ENCODE results near the gene TCEAL4.

Gene TCEAL4

DNA sequence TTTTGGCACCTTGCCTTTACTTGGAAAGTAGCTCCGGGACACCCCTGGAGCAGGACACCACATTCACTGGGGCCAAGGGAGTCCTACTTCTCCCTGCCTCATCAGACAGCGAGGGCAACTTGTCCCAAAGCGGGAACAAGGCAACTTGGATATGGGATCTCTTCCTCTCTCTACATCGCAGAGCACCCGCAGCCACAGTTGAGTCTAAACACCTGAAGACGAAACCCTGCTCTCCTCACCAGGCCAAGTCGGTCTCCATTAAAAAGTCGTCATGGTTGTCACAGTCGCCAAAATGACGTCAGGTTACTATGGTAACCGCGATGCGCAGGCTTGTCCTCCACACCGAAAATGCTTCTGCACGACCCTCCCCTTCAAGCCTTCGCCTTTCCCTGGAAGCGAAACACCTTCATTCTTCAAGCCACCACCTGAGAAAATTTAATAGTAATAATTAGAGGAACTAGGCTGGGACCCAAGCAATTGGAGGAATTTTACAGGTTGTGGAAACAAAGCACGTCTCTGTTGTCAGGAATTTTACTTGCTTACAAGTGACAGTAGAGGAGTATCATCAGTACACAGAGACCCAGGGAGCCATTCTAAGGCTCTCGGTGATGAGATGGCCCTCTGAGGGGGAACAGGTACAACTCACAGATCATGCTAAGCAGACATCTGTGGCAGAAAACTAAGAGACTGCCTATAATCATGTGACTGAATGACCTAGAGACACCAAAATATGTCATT, 30.5 kb upstream of the TCEAL4 start:
- peaks cover 24% of the 10 kb centered on the region for H3K27me3 Mint-ChIP-seq (ENCODE audit: low read depth, poor library complexity)
- TF ChIP-seq, protein P1, sequence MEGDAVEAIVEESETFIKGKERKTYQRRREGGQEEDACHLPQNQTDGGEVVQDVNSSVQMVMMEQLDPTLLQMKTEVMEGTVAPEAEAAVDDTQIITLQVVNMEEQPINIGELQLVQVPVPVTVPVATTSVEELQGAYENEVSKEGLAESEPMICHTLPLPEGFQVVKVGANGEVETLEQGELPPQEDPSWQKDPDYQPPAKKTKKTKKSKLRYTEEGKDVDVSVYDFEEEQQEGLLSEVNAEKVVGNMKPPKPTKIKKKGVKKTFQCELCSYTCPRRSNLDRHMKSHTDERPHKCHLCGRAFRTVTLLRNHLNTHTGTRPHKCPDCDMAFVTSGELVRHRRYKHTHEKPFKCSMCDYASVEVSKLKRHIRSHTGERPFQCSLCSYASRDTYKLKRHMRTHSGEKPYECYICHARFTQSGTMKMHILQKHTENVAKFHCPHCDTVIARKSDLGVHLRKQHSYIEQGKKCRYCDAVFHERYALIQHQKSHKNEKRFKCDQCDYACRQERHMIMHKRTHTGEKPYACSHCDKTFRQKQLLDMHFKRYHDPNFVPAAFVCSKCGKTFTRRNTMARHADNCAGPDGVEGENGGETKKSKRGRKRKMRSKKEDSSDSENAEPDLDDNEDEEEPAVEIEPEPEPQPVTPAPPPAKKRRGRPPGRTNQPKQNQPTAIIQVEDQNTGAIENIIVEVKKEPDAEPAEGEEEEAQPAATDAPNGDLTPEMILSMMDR (IDR thresholded peaks at IDR 0.05), result no peak
- H3K27ac Mint-ChIP-seq, result peak overlapping the region; percentile 93
- H3K4me3 Mint-ChIP-seq, result peak overlapping the region; percentile 93
- H3K9me3 Mint-ChIP-seq, result no peaks in the 10 kb centered on the region
- DNase-seq, result peak; percentile 69
- peaks cover 10% of the 10 kb centered on the region for H3K4me1 Mint-ChIP-seq
- no peaks in the 10 kb centered on the region for H3K36me3 Mint-ChIP-seq (ENCODE audit: low read depth)

DNA sequence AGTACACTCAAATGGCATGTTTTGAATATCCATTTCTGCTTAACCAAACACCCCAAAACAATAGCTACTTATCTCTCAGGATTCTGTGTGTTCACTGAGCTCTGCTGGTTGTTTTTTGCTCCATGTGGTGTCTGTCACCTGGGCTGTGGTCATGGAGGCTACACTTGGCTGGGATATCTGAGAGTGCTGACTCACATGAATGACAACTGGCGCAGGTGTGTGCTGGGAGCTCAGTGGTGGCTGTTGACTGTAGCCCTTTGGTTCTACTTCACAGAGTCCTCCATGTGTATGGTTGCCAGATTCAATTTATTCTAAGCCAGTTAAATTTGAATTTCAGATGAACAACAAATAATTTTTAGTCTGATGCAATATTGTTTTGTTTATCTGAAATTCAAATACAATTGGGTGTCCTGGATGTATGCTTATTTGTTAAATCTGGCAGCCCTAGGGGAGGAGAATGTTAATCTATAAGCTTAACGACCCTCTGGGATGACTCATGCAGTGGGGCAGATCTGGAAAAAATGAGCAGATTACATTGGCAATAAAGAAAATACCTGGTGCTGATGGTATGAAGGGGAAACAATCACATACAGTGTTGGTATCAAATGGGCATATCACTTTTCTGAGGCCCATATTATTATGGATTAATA, 28.2 kb upstream of the TCEAL4 start:
- TF ChIP-seq, protein P1 (IDR thresholded peaks at IDR 0.05), result no peak
- Mint-ChIP-seq H3K36me3 (ENCODE audit: low read depth) (no peaks in the 10 kb centered on the region), H3K4me1 (peaks cover 10% of the 10 kb centered on the region), H3K27ac (no peak overlapping the region), H3K27me3 (ENCODE audit: low read depth, poor library complexity) (peaks cover 34% of the 10 kb centered on the region), H3K4me3 (no peak overlapping the region), H3K9me3 (no peaks in the 10 kb centered on the region)
- DNase-seq, result no peak

DNA sequence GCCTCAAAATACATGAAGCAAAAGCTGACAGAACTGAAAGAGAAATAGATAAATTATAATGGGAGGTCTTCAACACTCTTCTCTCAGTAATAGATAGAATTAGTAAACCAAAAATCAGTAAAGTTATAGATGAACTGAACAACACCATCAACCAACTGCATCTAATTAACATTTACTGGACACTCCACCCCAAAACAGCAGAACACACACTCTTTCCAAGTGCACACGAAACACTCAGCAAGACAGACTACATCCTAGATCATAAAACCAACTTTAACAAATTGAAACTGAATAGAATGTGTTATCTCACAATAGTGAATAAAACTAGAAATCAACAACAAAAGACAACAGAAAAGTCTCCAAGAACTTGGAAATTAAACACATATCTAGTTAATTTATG, 25.1 kb upstream of the TCEAL4 start:
- Mint-ChIP-seq H3K4me1 (no peaks in the 10 kb centered on the region), H3K9me3 (peaks cover 4% of the 10 kb centered on the region), H3K4me3 (no peak overlapping the region), H3K27ac (no peak overlapping the region), H3K27me3 (ENCODE audit: low read depth, poor library complexity) (peaks cover 29% of the 10 kb centered on the region), H3K36me3 (ENCODE audit: low read depth) (no peaks in the 10 kb centered on the region)
- TF ChIP-seq, protein P1 (IDR thresholded peaks at IDR 0.05), result no peak
- no peak for DNase-seq

DNA sequence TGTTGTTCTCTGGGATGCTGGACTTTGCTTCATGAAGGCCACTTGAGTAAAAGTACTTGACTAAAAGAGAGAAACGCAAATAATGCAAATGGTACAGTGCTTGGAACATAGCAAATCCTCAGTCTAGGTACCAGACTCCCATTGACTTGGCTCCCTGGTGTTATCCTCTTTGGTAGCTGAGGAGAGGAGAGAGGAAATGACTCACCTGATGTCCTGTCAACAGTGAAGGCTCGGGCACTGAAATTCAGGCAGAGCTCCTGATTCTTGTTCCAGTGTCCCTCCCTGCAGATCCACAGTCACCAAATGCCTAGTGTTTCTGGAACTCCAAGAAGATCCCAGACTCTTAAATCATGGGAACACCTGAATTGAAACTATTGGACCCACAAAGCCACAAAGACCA, 22.5 kb upstream of the TCEAL4 start:
- DNase-seq, result no peak
- no peaks in the 10 kb centered on the region for H3K36me3 Mint-ChIP-seq (ENCODE audit: low read depth)
- H3K4me3 Mint-ChIP-seq, result no peak overlapping the region
- TF ChIP-seq, protein P1 (IDR thresholded peaks at IDR 0.05), result no peak
- peaks cover 18% of the 10 kb centered on the region for H3K27me3 Mint-ChIP-seq (ENCODE audit: low read depth, poor library complexity)
- no peaks in the 10 kb centered on the region for H3K4me1 Mint-ChIP-seq
- H3K9me3 Mint-ChIP-seq, result peaks cover 4% of the 10 kb centered on the region
- H3K27ac Mint-ChIP-seq, result no peak overlapping the region

DNA sequence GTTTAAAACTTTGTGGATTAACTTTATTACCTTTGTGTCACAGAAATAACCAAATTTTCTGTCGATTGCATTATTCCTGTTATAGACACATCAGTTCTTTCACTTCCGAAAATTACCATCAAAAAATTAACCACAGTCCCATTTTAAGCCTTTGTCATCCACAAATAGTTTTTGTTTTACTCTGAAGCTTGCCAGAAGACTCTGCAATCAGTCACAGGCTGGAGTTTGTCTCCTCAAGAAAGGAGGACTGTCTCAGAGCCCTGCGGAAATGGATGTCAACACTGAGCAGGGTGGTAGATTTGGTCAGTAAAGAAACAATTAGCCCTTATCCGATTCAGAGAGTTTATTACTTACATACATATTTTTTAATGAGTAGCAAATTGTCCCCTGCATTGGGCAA, 20.1 kb upstream of the TCEAL4 start:
- Mint-ChIP-seq H3K27me3 (ENCODE audit: low read depth, poor library complexity) (peaks cover 8% of the 10 kb centered on the region), H3K36me3 (ENCODE audit: low read depth) (no peaks in the 10 kb centered on the region)

More for the DNA sequence above, 20.1 kb upstream of the TCEAL4 start:
- no peaks in the 10 kb centered on the region for H3K4me1 Mint-ChIP-seq
- H3K9me3 Mint-ChIP-seq, result peaks cover 4% of the 10 kb centered on the region
- no peak overlapping the region for H3K4me3 Mint-ChIP-seq
- H3K27ac Mint-ChIP-seq, result no peak overlapping the region
- no peak for DNase-seq
- TF ChIP-seq, protein P1 (IDR thresholded peaks at IDR 0.05), result no peak
